MCF 10A (cell line): ENCODE results near the gene RAD51B. TPM values are rescaled to one million over a fixed set of nuclear protein-coding genes. Genes with fewer than 3 reads are reported as not detected.
A peak's percentile ranks its signal among the peaks of the same experiment; 100 is the strongest.

ENCODE experiments used
- BruUV-seq: library from RNA; stranded (reverse); fragments of 400-500 nt; replicated peaks from 2 replicates; lab custom pipeline; 2021; lab: Mats Ljungman, UMichigan
- CTCF ChIA-PET: fragments of 300-600 bp; sonication (Branson Sonifier 250); formaldehyde crosslinking; extraction: SDS; loops from one replicate; lab custom pipeline; 2021; ENCODE audit warnings: antibody characterized with exemption, inconsistent platforms; lab: Yijun Ruan, JAX
- POLR2A ChIA-PET: fragments of 300-600, 350-650 bp; sonication (Branson Sonifier 250); formaldehyde crosslinking; extraction: SDS; loops from one replicate; lab custom pipeline; 2020; ENCODE audit warnings: antibody characterized with exemption, inconsistent platforms; lab: Yijun Ruan, JAX
- DNase-seq: peaks from one replicate; pipeline ENCODE4 v3.0.0-alpha.2; 2018; ENCODE audit not compliant: unreplicated experiment
- H3K27ac Mint-ChIP-seq: one replicate; pipeline ENCODE4 v1.8.0; 2022; ENCODE audit warnings: mild to moderate bottlenecking, low read depth, mixed read lengths; ENCODE audit not compliant: unreplicated experiment
- H3K27me3 Mint-ChIP-seq: one replicate; pipeline ENCODE4 v1.8.0; 2022; ENCODE audit warnings: mixed read lengths; ENCODE audit not compliant: insufficient read depth, unreplicated experiment
- H3K36me3 Mint-ChIP-seq: one replicate; pipeline ENCODE4 v1.8.0; 2022; ENCODE audit warnings: mild to moderate bottlenecking, moderate library complexity, mixed read lengths; ENCODE audit not compliant: insufficient read depth, unreplicated experiment
- H3K4me1 Mint-ChIP-seq: one replicate; pipeline ENCODE4 v1.8.0; 2022; ENCODE audit warnings: mixed read lengths; ENCODE audit not compliant: insufficient read depth, unreplicated experiment
- H3K4me3 Mint-ChIP-seq: one replicate; pipeline ENCODE4 v1.8.0; 2022; ENCODE audit warnings: mild to moderate bottlenecking, moderate library complexity, mixed read lengths; ENCODE audit not compliant: unreplicated experiment
- H3K9me3 Mint-ChIP-seq: one replicate; pipeline ENCODE4 v1.8.0; 2022; ENCODE audit warnings: mixed read lengths; ENCODE audit not compliant: unreplicated experiment
- intact Hi-C: fragments of 100-400 bp; cut with micrococcal nuclease; formaldehyde crosslinking; loops from 2 replicates; pipeline ENCODE4 v1.14.1; 2022
- total RNA-seq: library from RNA; stranded (reverse); gene quantifications from 2 replicates; pipeline ENCODE4 v1.2.3, GENCODE V29; 2022
- TF ChIP-seq, protein P1 (sequence below): fragments of 200-600 bp; IDR thresholded peaks from one replicate; pipeline ENCODE4 v1.8.0; 2022; ENCODE audit warnings: antibody characterized with exemption, mild to moderate bottlenecking; ENCODE audit not compliant: unreplicated experiment

The RAD51B gene
- total RNA-seq, 1 experiment from 2014 or later = 14.6 TPM

DNA sequence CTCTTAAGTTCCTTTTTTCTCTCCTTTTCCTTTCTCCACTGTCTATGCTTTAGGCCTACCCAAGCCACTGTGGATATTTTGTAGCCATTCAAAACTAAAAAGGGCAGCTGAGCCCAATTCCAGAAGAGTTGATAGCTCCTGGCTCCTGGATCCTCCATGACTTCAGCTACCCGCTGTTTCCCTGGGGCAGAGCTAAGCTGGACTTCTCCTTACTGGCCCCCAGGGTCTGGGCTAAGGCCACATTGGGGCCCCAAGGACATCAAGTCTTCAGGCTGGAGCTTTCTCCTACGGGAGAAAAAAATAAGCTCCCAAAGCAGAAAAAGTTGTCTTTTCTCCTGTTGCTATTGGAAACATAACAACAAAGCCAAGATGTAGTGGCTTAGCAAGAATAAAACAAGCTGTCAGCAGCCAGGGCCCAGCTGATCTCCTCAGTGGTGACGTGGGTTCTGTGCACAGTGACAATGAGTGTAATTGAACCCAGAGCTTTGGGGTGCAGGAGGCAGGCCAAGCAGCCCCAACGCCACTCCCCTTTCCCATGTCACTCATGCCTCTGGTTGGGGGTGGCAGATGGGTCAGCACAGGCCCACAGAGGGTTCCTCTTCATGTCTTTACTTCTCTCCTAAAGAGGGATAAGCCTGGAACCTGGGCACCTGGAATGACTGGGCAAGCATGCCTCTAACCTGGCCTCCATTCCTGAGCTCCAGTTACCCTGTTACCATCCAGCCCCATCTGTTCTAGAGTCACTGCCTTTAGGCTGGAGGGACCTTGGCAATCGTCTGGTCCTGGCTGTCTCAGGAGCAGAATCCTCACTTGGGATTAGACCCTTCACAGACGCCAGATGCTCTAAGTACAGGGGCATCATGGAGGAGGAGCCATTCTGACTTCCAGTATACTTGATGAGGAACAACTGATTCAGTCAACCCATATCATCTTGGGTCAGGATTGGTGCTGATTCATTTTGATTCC is 802.1 kb downstream of the RAD51B start:
- Mint-ChIP-seq H3K36me3 (peaks cover 9% of the 10 kb centered on the region), H3K27me3 (no peaks in the 10 kb centered on the region), H3K4me3 (no peak overlapping the region), H3K27ac (peak overlapping the region; percentile 36), H3K9me3 (peaks cover 19% of the 10 kb centered on the region), H3K4me1 (no peaks in the 10 kb centered on the region)
- TF ChIP-seq, protein P1, sequence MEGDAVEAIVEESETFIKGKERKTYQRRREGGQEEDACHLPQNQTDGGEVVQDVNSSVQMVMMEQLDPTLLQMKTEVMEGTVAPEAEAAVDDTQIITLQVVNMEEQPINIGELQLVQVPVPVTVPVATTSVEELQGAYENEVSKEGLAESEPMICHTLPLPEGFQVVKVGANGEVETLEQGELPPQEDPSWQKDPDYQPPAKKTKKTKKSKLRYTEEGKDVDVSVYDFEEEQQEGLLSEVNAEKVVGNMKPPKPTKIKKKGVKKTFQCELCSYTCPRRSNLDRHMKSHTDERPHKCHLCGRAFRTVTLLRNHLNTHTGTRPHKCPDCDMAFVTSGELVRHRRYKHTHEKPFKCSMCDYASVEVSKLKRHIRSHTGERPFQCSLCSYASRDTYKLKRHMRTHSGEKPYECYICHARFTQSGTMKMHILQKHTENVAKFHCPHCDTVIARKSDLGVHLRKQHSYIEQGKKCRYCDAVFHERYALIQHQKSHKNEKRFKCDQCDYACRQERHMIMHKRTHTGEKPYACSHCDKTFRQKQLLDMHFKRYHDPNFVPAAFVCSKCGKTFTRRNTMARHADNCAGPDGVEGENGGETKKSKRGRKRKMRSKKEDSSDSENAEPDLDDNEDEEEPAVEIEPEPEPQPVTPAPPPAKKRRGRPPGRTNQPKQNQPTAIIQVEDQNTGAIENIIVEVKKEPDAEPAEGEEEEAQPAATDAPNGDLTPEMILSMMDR = no peak
- ChIA-PET POLR2A (interaction anchor here (0.7 kb wide), 1 partner anchor 38 kb away, joined by 3 read pairs; no protein-coding TSS in a partner anchor), CTCF (interaction anchor here (0.7 to 0.8 kb wide), 2 partner anchors 23 to 33 kb away, joined by 3 to 4 read pairs; no protein-coding TSS in a partner anchor)
- BruUV-seq = no TSS peak
- no peak for DNase-seq
- intact Hi-C loops = no loop called here

DNA sequence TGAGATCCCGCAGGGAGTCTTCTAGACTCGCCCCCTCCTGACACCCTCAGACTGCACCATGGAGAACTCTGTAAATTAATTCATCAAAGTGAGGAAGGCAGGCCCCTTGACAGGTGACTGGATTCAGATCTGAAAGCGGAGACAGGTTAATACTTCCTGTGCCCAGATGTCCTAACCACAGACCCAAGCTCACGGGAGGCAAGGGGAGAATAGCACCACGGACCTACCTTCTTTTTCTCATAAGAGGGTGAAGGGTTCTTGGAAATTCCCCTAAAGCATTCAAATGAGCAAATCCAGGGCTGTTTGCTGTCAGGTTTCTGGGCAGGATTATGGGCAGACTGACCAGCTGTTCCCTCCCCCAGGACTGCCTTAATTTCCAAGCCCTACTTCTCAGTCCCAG is 803.3 kb downstream of the RAD51B start:
- Mint-ChIP-seq H3K9me3 (peaks cover 18% of the 10 kb centered on the region), H3K4me1 (no peaks in the 10 kb centered on the region), H3K36me3 (peaks cover 10% of the 10 kb centered on the region), H3K27ac (no peak overlapping the region), H3K4me3 (no peak overlapping the region), H3K27me3 (no peaks in the 10 kb centered on the region)
- ChIA-PET POLR2A (no interaction called here), CTCF (no interaction called here)
- DNase-seq = no peak
- TF ChIP-seq, protein P1 = no peak
- no TSS peak for BruUV-seq
- intact Hi-C loops = no loop called here

DNA sequence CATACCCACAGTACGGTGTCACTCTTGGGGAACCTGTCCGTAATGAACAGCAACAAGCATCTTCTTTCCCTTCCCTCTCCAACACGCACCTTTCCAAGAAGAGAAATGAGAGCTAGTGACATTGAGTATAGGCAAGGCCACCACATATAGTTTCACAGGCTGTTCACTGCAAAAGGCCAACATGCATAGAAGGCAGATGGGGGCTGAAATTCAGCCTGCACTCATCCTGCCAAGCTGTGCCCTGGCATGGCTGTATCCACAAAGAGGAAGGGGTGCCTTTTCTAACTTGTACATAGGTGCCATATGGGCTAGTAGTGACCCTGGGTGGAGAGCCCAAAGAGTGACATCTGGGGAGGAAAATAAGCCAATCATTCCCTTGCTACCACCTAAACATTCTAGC is 803.7 kb downstream of the RAD51B start:
- POLR2A ChIA-PET = no interaction called here
- Mint-ChIP-seq H3K9me3 (peaks cover 18% of the 10 kb centered on the region), H3K4me3 (no peak overlapping the region), H3K36me3 (peaks cover 10% of the 10 kb centered on the region), H3K27me3 (no peaks in the 10 kb centered on the region), H3K4me1 (no peaks in the 10 kb centered on the region), H3K27ac (no peak overlapping the region)
- DNase-seq = no peak
- CTCF ChIA-PET = interaction anchor here (0.7 kb wide), 1 partner anchor 15 kb away, joined by 4 read pairs; no protein-coding TSS in a partner anchor
- TF ChIP-seq, protein P1 = no peak
- intact Hi-C loops = no loop called here
- no TSS peak for BruUV-seq

DNA sequence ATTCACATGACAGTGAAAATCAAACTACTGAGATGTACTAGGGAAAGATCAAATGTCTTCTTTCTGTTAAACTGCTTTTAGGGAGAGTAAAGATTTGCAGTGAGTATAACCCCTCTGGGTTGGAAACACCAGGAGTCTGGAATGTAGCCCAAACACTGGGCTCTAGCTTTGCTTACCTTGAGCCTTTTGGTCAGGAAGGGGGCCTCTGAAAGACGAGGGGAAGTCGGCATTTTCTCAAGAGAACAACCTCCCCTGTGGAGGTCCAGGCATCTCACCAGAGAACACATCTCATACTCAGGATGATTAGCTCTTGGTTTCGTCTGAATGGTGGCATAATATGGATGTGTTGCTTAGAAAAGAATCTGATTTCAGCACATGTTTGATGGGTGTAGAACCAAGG is 804.2 kb downstream of the RAD51B start:
- no peaks in the 10 kb centered on the region for H3K4me1 Mint-ChIP-seq
- peaks cover 18% of the 10 kb centered on the region for H3K9me3 Mint-ChIP-seq
- ChIA-PET CTCF (interaction anchor here (0.7 kb wide), 1 partner anchor 15 kb away, joined by 4 read pairs; no protein-coding TSS in a partner anchor), POLR2A (no interaction called here)
- H3K27ac Mint-ChIP-seq = no peak overlapping the region
- TF ChIP-seq, protein P1 = no peak
- no peaks in the 10 kb centered on the region for H3K27me3 Mint-ChIP-seq
- no TSS peak for BruUV-seq
- H3K4me3 Mint-ChIP-seq = no peak overlapping the region
- intact Hi-C loops = no loop called here
- no peak for DNase-seq
- H3K36me3 Mint-ChIP-seq = peaks cover 10% of the 10 kb centered on the region
